GM04504 (cell line): ENCODE results near the gene IL20.

Experiments used
- DNase-seq: peaks from one replicate; pipeline ENCODE4 v3.0.0-alpha.2; 2012; ENCODE audit warnings: low read depth

Gene IL20

GRCh38 chr1:206904423-206905142, 39.2 kb downstream of the IL20 start:
- no peak for DNase-seq

GRCh38 chr1:206905295-206906164, 40.1 kb downstream of the IL20 start:
- DNase-seq: peak; percentile 85

GRCh38 chr1:206907304-206907991, 42.0 kb downstream of the IL20 start:
- DNase-seq: no peak

GRCh38 chr1:206908038-206908437, 42.6 kb downstream of the IL20 start:
- no peak for DNase-seq

GRCh38 chr1:206909161-206909882, 43.9 kb downstream of the IL20 start:
- DNase-seq: no peak

- no peak for DNase-seq
Observed at GRCh38 chr1:206909883-206910318, 44.5 kb downstream of the IL20 start.

- peak; percentile 60 for DNase-seq
Observed at GRCh38 chr1:206911064-206911663, 45.7 kb downstream of the IL20 start.

GRCh38 chr1:206912445-206913095, 47.1 kb downstream of the IL20 start:
- DNase-seq: peak; percentile 68

- DNase-seq: no peak
Observed at GRCh38 chr1:206913766-206914537, 48.5 kb downstream of the IL20 start.

GRCh38 chr1:206915030-206915735, 49.8 kb downstream of the IL20 start:
- DNase-seq: no peak

- no peak for DNase-seq
Observed at GRCh38 chr1:206916000-206916709, 50.7 kb downstream of the IL20 start.

- no peak for DNase-seq
Observed at GRCh38 chr1:206918076-206918475, 52.7 kb downstream of the IL20 start.
